SK-N-SH (cell line): Measurements from ENCODE around the gene SCTR. TPM values are rescaled to one million over a fixed set of nuclear protein-coding genes. Genes with fewer than 3 reads are reported as not detected.

ENCODE experiments used
- EZH2phosphoT487 ChIP-seq: fragments of 200-600 bp; sonication (generic); IDR thresholded peaks from 2 replicates; pipeline ENCODE4 v1.6.1; 2017; ENCODE audit warnings: low read depth, mixed run types, mild to moderate bottlenecking, antibody characterized with exemption, moderate library complexity, borderline replicate concordance
- FOXM1 ChIP-seq: IDR thresholded peaks from 2 replicates; pipeline ENCODE4 v1.4.0; 2012; ENCODE audit warnings: low read depth, mild to moderate bottlenecking
- GABPA ChIP-seq: IDR thresholded peaks from 2 replicates; pipeline ENCODE4 v1.4.0; 2012; ENCODE audit warnings: low read depth, mild to moderate bottlenecking
- IRF3 ChIP-seq: fragments of 150-350 bp; IDR thresholded peaks from 2 replicates; pipeline ENCODE4 v1.6.1; 2016; ENCODE audit warnings: mild to moderate bottlenecking, low read depth, low read length
- MEF2A ChIP-seq: IDR thresholded peaks from 2 replicates; pipeline ENCODE4 v1.4.0; 2012; ENCODE audit warnings: low read depth, borderline replicate concordance
- PBX3 ChIP-seq: IDR thresholded peaks from 2 replicates; pipeline ENCODE4; 2012
- RCOR1 ChIP-seq: fragments of 150-350 bp; IDR thresholded peaks from 2 replicates; pipeline ENCODE4 v1.6.1; 2017; ENCODE audit warnings: antibody characterized with exemption, low read length
- REST ChIP-seq: IDR thresholded peaks from 2 replicates; pipeline ENCODE4 v1.6.1; 2012; ENCODE audit warnings: mild to moderate bottlenecking, low read depth, low read length, moderate library complexity
- RXRA ChIP-seq: IDR thresholded peaks from 2 replicates; pipeline ENCODE4 v1.4.0; 2012; ENCODE audit warnings: low read depth, mild to moderate bottlenecking, borderline replicate concordance
- TAF1 ChIP-seq: IDR thresholded peaks from 2 replicates; pipeline ENCODE4 v1.6.1; 2012; ENCODE audit warnings: low read depth, mild to moderate bottlenecking, low read length, moderate library complexity, borderline replicate concordance
- polyA plus RNA-seq, 3 experiments: library from polyadenylated mRNA; depleted of rRNA; stranded (reverse); fragments of >200 nt; gene quantifications; 2 replicates each; pipeline ENCODE4 v1.2.3, GENCODE V29; 2012
- TF ChIP-seq, protein P1 (sequence below): fragments of 150-350 bp; IDR thresholded peaks from 2 replicates; pipeline ENCODE4 v1.6.1; 2017; ENCODE audit warnings: antibody characterized with exemption, low read length, low read depth, borderline replicate concordance

The SCTR gene
- polyA plus RNA-seq, 1 of the 3 experiments (the other 2 are of a cell fraction): not detected

DNA sequence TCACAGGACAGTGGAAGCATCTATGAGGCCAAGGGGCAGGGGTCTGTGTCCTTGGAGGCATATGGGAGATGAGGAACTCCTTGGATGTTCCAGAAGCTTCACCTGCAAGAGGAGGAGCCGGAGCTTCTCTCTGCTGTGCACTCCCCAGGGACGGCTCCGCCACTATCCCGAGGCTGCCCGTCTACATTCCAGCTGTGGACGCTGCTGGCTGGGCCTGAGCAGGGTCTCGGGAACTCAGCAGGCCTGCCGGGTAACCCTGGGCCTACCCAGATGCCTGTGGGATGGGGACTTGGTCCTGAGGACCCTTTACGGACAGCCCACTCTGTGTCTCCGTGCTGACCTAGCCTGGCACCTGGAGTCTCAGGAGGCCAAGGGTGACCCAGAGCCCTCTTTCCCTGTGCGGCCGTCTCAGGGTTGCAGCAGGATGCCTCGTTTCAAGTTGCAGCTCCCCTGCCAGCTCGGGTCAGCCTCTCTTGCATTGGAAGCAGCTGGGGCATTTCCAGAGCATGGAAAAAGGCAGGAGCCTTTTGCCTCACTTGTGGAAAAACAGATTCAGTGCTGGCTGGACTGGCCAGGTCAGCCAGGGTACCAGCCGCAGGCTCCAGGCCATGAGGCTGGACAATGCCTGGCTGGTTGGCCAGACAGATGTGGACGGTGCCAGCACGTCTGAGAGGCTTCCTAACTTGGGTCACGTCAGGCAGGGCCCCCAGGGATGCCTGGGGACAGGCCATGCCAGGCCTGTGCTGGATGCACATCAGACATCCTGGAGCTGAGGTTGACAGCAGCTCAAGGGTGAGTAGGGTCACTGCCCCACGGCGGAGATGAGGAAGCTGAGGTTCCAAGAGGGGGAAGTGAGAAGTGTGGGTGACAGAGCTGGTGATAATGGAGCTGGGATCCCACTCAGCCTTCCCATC, 41.5 kb downstream of the SCTR start (continued):
- TF ChIP-seq REST (no peak), FOXM1 (no peak), GABPA (no peak), TAF1 (no peak), MEF2A (no peak), EZH2phosphoT487 (no peak), IRF3 (no peak), PBX3 (no peak), RXRA (no peak), RCOR1 (peak; percentile 9; the same call in 1 of the 2 replicates)
- TF ChIP-seq, protein P1, sequence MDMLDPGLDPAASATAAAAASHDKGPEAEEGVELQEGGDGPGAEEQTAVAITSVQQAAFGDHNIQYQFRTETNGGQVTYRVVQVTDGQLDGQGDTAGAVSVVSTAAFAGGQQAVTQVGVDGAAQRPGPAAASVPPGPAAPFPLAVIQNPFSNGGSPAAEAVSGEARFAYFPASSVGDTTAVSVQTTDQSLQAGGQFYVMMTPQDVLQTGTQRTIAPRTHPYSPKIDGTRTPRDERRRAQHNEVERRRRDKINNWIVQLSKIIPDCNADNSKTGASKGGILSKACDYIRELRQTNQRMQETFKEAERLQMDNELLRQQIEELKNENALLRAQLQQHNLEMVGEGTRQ: no peak
- TF ChIP-seq, all 33 proteins: peak for 4
